NCI-H1694 treated with DMSO at 0.1 percent for 48 hours (cell line): ENCODE measurements around the gene ANP32E.
"Not testable (repeated sequence)": the region's sequence is repeated elsewhere in the genome, so short reads cannot be mapped to it uniquely, and the experiment has no call there.

Experiments used
- DNase-seq: peaks from one replicate; lab custom pipeline; 2025; lab: John Stamatoyannopoulos, UW

The ANP32E gene

DNA sequence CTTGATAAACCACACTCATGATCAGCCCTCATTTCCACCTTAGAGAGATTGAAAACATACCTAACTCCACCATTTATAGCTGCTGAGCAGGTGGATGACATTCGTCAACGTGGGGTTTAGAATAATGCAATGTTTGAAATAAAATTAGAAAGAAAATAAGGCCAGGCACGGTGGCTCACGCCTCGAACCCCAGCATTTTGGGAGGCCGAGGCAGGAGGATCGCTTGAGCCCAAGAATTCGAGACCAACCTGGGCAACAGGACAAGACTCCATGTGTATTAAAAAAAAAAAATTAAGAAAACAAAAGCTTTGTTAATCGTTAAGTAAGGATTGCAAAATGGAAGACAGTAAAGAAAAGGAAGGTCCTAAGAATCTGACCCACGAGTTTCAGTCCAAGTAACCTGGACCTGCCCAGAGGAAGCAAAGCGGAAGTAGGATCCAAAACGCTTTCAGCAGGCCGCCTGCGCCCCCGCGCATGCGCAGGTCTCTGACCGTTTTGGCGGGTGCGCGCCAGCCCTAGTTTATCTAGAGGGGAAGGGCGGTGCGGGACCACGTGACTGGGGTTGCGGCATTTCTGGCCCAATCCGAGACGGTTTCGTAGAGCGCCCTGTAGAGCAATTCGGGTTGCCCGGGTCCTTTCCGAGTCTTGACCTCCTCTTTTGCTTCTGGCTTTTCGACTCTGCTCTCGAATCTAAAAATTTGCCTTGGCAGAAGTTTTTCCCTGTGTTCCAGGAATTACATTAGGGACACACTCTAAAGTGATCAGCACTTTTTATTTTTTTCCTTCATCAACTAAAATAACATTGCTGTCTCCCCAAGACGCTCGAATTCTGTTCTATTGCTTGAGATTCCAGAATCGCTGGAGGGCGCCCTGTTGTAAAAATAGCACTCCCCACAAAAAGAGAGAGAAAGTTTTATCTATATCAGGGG lies 22.5 kb downstream of the ANP32E start:
- DNase-seq, result no peak

DNA sequence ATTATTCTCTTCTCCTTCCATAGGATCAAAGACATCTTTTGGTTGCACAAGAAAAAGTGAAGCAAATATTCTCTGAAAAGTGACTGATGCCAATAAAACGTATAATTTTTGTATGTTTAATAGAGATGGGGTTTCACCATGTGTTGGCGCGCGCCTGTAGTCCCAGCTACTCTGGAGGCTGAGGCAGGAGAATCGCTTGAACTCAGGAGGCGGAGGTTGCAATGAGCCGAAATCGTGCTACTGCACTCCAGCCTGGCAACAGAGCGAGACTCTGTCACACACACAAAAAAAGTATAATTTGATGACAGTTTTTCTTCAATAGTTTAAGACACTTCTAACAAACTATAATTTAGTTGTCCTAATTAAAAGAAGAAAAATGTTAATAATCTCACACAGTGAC lies 23.8 kb downstream of the ANP32E start:
- no peak for DNase-seq

DNA sequence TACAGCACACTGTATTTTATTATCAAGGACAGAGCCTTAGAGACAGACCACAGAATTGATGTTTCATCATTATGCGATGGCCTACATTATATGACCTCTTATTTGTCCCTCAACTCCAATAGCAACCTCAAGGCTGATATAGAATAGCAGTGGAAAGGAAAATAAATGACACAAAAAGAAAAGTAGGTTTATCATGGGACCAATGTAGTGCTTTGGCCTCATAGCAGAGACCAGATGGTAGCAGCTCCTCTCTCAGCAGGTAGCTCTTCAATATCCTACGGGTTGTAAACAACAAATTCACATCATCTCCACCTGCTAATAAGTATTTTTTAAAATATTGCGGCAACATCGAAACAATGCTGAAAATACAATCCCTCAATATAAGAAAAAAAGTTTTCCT lies 25.2 kb downstream of the ANP32E start:
- peak; percentile 84 for DNase-seq

DNA sequence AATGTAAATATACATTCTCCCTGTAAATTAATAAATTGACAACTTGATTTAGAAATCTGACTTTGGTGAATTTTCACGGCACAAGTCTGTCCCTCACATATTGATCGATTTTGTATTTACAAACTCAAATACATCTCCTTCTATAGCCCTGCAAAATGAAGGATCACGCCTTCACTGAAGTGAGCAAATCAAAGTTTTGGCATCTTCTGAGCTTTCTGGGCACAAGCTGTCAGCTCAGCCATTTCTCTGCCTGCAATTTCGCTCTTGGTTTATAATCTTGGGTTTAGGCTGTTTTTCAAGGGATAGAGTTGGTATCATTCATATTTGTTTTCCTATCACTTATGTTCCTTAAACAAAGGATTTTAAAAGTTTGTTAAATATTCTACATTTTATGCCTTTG lies 25.8 kb downstream of the ANP32E start:
- DNase-seq, result peak; percentile 77

DNA sequence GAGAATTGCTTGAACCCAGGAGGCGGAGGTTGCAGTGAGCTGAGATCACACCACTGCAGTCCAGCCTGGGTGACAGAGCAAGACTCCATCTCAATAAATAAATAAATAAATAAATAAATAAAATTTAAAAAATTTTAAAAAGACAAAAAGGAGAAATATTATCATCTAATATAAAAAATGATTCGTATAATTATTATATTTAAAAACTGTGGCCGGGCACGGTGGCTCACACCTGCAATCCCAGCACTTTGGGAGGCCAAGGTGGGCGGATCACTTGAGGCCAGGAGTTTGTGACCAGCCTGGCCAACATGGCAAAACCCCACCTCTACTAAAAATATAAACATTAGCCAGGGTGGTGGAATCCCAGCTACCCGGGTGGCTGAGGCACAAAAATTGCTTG lies 27.5 kb downstream of the ANP32E start:
- DNase-seq, result not testable (repeated sequence)

DNA sequence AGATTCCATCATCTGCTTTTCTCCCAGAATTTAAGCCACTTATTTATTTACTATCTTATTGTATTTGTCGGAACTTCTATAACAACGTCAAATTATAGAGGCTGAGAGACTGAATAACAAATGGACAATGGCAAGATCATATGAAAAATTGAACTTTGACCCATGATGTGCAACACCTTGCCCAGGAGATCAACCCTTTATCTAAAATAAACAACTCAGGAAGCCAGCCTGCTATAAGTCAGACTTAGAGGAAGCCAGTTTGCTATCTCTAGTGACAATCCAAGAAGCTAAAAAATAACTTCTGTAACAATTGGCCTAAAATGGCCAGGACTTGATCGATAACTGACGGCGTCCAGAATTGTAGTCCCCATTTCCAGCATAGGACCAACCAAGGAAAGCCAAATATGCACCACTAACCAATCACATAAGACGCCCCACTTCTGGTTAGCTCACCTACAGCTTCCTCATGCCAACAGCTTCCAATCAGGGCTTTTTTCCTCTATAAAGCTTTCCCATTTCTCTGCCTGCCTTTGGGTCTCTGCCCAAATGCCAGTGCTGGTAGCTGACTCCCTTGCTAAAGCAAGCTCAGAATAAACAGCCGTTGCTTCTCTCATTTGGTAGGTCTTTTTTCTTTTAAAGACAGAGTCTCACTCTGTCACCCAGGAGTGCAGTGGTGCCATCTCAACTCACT lies 28.5 kb downstream of the ANP32E start:
- DNase-seq, result no peak

DNA sequence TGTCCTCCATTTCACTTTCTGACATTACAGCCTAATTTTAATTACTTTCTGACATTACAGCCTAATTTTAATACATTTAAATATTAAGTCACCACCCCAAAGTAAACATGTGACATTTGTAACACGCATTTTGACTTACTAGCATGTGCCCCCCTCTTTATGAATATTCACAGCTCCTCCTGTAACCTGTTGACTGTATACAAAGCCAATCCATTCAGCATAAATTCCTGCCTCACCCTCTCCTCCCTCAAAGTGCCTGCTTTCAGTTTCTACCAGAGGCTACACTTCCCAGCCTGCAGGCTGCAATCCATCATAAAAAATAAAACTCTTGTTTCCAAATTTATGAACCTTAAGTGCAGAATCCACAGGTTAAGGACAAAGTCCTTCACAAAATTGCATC lies 39.5 kb downstream of the ANP32E start:
- no peak for DNase-seq

DNA sequence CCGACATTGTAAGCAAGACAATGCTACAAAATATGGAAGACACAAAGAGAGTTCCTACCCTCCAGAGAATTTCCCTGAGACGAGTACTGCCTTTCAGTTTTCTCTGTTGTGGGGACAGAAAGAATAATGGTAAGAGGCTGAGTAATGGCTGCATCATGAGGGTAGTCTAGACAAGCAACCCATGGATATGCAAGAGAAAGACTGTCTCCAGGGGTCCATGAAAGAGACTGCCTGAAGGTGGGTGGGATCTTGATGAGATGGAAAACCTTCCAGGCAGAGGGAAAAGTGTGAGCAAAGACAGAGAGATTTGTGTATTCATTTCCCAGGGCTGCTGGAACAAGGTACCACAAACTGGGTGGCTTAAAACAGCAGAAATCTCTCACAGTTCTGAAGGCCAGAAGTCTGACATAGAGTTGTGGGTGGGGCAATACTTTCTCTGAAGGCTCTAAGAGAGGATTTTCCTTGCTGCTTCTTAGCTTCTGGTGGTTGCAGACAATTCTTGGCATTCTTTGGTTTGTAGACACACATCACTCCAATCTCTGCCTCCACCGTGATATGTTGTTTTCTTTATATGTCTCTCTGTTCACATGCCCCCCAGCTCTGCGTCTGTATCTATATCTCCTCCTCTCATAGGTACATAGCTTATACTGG lies 41.4 kb downstream of the ANP32E start:
- no peak for DNase-seq

DNA sequence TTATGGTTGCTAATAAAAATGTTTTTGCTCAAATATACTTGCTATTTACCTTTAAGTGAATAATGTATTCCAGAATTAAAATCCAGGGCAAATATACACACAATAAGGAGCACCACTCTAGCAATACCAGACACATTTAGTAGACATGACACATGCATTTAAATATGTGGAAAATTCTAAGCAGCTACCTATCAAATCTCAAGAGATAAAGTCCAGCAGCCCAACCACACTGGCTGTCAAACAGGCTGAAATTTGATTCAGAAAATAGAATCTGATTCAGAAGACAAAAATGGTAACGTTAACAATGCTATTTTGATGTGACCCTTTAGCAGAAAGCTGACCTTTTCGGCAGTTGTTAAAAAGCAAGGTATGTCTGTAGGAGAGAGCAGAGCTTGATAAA lies 43.9 kb downstream of the ANP32E start:
- no peak for DNase-seq

DNA sequence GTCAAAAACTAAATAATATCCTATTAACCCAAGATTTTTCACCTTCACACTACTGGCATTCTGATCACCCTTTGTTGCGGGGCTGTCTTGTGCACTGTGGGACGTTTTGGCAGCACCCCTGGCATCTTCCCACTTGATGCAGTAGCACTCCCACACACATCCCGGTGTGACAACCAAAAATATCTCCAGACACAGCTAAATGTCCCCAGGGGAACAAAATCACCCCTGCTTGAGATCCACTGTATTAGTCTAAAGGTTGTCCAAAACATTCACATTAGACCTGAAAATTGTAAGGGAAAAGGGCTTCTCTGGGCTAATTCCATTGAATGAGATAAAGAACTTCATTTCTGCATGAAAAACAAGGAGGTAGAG lies 48.4 kb downstream of the ANP32E start:
- DNase-seq, result no peak

DNA sequence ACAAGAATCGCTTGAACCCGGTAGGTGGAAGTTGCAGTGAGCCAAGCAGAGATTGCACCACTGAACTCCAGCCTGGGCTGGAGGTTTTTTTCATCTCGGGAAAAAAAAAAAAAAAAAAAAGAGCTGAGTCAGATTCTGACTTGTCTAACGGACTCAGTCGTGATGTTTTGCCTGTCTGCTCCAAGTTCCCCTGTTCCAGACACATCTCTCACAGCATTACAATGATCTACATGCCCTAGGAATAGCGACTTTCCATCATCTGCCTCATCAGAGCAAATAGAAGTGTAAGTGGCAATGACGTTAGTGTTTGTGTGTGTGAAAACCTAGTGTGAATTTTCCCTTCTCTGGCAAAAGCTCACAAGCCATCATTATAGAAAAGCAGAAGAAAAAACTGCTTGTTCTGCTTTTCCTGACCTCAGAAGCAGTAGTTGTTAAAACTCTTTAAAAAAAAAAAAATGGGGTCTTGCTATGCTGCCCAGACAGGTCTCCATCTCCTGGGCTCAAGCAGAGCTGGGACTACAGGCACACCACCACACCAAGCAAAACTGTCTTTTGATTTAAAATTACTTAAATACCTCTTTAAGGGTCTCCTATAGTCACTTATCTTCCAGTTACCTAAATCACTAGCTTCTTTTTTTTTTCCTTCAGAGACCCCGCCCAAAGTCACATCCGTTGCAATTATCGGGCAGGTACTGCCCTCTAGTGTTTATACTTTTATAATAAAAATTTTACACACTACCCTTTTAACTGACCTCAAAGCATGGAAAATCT lies 48.9 kb downstream of the ANP32E start:
- DNase-seq, result peak; percentile 84

DNA sequence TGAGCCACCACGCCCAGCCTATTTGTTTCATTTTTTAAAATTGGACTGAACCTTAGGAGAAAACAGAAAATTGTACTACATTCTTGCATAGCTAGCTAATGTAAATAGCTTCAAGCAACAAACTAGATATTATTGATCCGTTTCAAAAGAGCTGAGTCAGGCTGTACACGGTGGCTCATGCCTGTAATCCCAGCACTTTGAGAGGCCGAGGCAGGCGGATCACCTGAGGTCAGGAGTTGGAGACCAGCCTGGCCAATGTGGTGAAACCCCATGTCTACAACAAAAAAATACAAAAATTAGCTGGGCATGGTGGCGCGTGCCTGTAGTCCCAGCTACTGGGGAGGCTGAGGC lies 49.5 kb downstream of the ANP32E start:
- not testable (repeated sequence) for DNase-seq

DNA sequence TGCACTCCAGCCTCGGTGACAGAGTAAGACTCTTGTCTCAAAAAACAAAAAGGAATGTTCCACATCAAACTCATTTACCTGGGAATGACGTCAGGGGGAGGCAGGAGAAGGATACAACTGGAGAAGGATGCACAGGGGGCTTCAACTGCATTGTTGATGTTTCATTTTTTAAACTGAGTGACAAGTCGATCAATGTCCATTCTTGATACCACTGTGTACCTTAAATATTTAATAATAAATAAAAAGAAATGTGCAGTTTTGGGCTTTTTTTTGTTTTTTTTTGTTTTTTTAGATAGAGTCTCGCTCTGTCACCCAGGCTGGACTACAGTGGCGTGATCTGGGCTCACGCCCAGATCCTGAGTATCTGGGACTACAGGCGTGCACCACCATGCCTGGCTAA lies 50.4 kb downstream of the ANP32E start:
- no peak for DNase-seq

DNA sequence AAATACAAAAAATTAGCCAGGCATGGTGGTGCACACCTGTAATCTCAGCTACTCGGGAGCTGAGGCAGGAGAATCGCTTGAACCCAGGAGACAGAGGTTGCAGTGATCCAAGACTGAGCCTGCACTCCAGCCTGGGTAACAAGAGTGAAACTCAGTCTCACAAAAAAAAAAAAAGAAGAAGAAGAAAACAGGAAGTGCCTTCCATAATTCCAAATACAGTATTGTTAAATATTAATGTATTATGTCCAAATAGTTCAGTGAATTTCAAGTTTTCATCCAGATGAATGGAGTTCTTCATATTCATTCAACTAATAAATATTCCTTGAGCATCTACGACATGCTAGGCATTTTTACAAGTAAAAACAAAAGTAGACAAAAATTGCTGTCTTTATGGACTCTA lies 52.9 kb downstream of the ANP32E start:
- no peak for DNase-seq

DNA sequence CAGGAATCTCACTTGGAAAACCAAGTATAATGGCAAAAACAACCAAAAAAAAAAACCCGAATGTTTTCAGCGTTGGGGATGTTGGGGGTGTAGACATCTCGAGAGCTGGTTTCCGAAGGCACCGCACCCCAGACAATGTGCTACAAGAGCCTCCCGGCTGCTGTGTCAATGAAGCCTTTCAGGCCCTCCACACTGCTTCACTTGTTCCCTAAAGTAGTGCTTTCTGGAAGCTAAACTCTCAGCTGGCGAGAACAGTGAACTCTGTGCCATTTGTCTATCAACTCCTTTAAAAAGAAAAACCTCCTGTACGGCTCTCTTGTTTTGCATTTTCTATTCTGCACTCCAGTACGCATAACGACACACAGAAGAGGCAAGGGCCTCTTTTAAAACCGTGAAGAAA lies 53.7 kb downstream of the ANP32E start:
- no peak for DNase-seq

DNA sequence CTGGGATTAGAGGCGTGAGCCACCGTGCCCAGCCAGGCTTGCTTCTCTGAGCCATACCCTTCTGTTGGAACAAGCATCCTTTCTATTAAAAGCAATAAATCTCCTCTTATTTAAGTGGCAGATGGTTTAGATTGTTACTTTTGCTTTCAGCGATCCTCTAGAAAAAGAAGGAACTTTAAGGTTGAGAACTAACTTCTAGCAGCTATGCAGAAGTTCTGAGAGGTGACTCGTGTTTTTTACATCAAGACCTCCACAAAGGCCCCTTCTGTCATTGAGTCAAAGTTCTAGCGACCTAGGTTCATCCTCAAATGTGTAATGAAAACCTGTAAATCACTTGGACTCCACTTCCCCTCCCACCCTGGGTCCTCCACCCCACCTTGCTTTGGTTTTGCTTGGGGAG lies 55.4 kb downstream of the ANP32E start:
- no peak for DNase-seq

DNA sequence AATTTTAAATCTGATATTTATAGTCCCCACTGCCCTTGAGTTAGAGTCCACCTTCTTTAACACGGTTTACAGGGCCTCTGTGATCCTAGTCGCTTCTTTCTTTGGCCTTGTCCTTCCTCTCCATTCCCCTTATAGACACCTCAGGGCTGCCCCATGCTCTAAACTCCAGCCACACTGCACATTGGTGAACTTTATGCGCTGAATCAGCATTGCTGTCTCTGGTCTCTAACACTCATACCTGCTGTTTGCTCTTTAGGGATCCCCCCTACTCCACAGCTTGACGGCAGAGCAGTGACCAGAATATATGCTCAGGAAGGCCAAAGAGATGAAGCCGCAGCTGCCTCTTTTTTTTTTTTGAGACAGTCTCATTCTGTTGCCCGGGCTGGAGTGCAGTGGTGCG lies 56.0 kb downstream of the ANP32E start:
- no peak for DNase-seq

DNA sequence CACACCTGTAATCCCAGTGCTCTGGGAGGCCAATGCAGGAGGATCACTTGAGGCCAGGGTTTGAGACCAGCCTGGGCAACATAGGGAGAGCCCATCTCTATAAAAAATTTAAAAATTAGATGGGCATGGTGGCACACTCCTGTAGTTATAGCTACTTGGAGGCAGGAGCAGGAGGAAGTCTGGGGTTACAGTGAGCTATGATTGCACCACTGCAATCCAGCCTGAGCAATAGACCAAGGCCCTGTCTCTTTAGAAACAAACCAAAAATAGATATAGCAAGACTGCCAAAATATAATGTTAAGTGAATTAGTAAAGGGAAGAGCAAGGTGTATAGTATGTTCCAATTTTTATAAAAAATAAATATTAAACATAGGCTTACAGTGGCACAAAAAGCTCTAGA lies 57.4 kb downstream of the ANP32E start:
- DNase-seq, result no peak

DNA sequence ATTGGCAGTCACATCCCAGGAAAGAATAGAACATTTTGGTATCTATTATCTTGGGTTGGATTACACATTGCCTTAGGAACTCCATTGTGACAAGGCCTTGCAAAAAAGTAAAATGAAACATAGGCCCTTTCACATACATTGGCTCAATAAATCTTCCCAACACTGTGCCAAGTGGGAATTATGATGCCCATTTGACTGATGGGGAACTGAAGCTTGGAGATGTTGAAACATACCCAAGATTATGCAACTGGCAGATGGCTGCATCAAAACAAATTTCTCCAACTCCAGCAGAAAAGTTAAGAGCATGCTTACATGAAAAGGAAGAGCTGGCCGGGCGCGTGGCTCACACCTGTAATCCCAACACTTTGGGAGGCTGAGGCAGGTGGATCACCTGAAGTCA lies 59.3 kb downstream of the ANP32E start:
- DNase-seq, result no peak

DNA sequence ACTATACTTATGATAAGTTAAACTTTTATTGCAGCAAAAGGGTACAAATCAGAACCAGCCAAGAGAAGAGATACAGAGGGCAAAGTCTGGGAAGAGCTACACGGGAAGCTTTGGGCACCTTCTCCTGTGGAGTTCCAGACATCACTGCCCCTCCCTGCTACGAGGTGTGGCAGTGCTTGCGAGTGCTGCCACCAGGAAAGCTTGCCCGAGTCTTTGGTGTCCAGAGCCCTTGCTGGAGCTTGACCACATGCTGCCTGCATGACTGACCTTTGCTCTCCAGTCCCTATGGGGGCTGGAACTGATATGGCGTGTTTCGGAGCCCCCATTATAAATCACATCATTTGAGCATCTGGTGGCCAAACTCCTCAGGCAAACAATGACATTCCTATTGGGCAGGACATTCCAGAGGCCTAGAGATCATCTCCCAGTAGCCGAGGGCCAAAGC lies 62.7 kb downstream of the ANP32E start:
- DNase-seq, result no peak

DNA sequence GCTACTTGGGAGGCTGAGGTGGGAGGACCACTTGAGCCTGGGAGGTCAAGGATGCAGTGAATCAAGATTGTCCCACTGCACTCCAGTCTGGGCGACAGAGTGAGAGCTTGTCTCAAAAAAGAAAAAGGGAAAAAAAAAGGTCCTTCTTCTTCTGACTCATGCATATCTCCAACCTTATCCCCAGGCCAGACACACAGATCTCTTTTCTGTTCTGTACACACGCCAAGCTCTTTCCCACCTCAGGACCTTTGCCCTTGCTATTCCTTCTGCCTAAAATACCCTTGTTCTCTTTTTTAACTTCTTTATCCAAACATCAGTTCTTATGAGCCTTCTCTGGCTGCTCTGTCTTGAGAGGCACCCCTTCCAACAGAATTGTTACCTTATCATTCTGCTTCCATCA lies 64.1 kb downstream of the ANP32E start:
- no peak for DNase-seq

DNA sequence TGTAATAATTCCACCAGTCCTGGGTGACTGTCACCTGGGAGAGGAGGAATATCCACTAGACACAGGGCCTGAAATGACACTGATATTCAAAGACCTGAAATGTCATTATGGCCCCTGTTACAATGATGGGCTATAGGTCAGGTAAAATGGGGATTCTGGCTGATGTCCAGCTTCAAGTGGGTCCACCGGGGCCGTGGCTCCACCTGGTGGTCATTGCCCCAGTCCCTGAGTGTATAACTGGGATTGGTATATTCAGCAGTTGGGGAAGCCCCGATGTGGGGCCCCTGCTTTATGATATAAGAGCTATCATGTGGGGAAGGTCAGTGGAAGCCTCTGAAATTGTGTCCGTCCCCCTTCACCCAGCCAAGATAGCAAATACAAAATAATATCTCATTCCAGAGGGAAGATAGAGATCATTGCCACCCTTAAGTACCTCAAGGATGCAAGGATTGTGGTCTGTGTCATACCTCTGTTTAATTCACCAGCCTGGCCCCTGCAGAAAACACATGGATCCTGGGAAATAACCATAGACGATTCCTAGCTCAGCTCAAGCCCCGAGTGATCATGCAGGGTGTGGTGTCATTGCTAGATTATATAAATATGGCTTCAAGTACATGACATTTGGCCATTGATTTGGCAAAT lies 66.8 kb downstream of the ANP32E start:
- peak; percentile 31 for DNase-seq
